Astrocyte of the spinal cord (primary cell): ENCODE measurements around the gene XKR3.

Experiments
- DNase-seq: peaks from one replicate; pipeline ENCODE4 v3.0.0; 2011; ENCODE audit warnings: low read depth, low spot score
- H3K4me3 ChIP-seq: 2 replicates; pipeline ENCODE4 v1.5.1; 2011; ENCODE audit warnings: low read depth, mild to moderate bottlenecking, low read length, moderate library complexity
- CTCF ChIP-seq: IDR thresholded peaks from 2 replicates; pipeline ENCODE4 v1.5.1; 2012; ENCODE audit warnings: low read depth, mild to moderate bottlenecking, low read length, inconsistent platforms
- in situ Hi-C: cut with HindIII; loops from 2 replicates; pipeline ENCODE4 v1.10.0; 2017; ENCODE audit warnings: low sequenced_read_pairs

Gene XKR3

GRCh38 chr22:16828876-16829275, 3.7 kb upstream of the XKR3 start:
- TF ChIP-seq CTCF: no peak
- DNase-seq: no peak
- no peak overlapping the region for H3K4me3 ChIP-seq
- in situ Hi-C loops: no loop called here

- in situ Hi-C loops: no loop called here
- no peak for DNase-seq
- H3K4me3 ChIP-seq: no peak overlapping the region
- TF ChIP-seq CTCF: no peak
These were observed 2.3 kb upstream of the XKR3 start for GRCh38 chr22:16827506-16827905.

GRCh38 chr22:16819249-16819648, 6.0 kb downstream of the XKR3 start:
- TF ChIP-seq CTCF: no peak
- in situ Hi-C loops: no loop called here
- no peak overlapping the region for H3K4me3 ChIP-seq
- DNase-seq: no peak

- TF ChIP-seq CTCF: no peak
- no peak overlapping the region for H3K4me3 ChIP-seq
- in situ Hi-C loops: no loop called here
- no peak for DNase-seq
These were observed 6.7 kb downstream of the XKR3 start for GRCh38 chr22:16818538-16818937.

- DNase-seq: no peak
- no peak overlapping the region for H3K4me3 ChIP-seq
- in situ Hi-C loops: no loop called here
- TF ChIP-seq CTCF: no peak
These were observed 10.1 kb downstream of the XKR3 start for GRCh38 chr22:16815073-16815472.

GRCh38 chr22:16810188-16810802, 14.9 kb downstream of the XKR3 start:
- DNase-seq: no peak
- TF ChIP-seq CTCF: no peak
- H3K4me3 ChIP-seq: no peak overlapping the region
- in situ Hi-C loops: no loop called here

GRCh38 chr22:16808744-16809143, 16.5 kb downstream of the XKR3 start:
- no peak for DNase-seq
- no peak for TF ChIP-seq CTCF
- no peak overlapping the region for H3K4me3 ChIP-seq
- in situ Hi-C loops: no loop called here
